GM12892 (cell line): ENCODE data around the gene SYVN1.
A peak's percentile ranks its signal among the peaks of the same experiment; 100 is the strongest.

Experiments
- DNase-seq: peaks from one replicate; pipeline ENCODE4 v3.0.0; 2011; ENCODE audit not compliant: insufficient read length
- FAIRE-seq: peaks from 2 replicates; lab custom pipeline; 2011; peaks lifted over from hg19 to GRCh38; lab: Jason Lieb, UNC
- POLR2A ChIP-seq: IDR thresholded peaks from 2 replicates; pipeline ENCODE4 v1.6.1; 2011; ENCODE audit warnings: low read depth, low read length, control low read depth
- POLR2AphosphoS5 ChIP-seq: IDR thresholded peaks from 2 replicates; pipeline ENCODE4 v1.6.1; 2011; ENCODE audit warnings: low read depth, low read length, control low read depth
- TAF1 ChIP-seq: IDR thresholded peaks from 2 replicates; pipeline ENCODE4 v1.6.1; 2011; ENCODE audit warnings: low read depth, mild to moderate bottlenecking, control low read depth, low read length, borderline replicate concordance

The SYVN1 gene

GRCh38 chr11:65103476-65103875 lies 30.8 kb downstream of the SYVN1 start:
- no peak for DNase-seq
- TF ChIP-seq POLR2AphosphoS5 = no peak
- TF ChIP-seq POLR2A = no peak
- no peak for TF ChIP-seq TAF1
- FAIRE-seq = no peak

DNA sequence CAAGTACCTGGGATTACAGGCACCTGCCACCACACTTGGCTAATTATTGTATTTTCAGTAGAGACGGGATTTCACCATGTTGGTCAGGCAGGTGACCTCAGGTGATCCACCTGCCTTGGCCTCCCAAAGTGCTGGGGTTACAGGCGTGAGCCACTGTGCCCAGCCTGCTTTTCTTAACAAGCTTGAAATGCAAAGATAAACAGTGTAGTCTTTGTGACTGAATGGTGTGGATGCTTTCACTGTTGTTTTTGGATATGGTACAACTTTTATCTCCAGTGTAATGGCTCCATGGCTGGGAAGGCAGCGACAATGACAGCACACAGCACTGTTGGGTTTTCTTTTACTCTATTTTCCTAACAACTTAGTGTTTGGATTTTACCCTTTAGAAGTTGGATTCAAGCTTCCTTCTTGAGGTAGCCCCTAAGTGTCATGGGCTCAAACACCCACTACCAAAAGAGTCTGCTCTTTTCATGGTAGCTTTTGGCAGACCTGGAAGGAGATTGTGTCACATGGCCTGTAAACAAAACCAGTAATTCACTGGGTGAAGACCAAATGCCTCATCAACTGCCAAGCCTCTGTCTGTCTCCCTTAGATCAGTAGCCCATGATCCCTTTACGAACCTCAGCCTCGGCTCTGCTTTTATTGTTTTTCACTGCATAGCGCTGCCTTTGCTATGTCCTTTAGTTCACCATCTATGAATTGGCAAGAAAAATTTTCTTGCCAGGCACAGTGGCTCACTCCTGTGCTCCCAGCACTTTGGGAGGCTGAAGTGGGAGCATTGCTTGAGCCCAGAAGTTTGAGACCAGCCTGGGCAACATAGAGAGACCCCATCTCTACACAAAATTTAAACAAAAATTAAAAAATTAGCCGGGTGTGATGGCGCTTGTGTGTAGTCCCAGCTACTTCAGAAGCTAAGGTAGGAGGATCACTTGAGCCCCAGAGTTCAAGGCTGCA lies 31.9 kb downstream of the SYVN1 start:
- FAIRE-seq = no peak
- no peak for TF ChIP-seq POLR2AphosphoS5
- TF ChIP-seq POLR2A = no peak
- TF ChIP-seq TAF1 = no peak
- no peak for DNase-seq

DNA sequence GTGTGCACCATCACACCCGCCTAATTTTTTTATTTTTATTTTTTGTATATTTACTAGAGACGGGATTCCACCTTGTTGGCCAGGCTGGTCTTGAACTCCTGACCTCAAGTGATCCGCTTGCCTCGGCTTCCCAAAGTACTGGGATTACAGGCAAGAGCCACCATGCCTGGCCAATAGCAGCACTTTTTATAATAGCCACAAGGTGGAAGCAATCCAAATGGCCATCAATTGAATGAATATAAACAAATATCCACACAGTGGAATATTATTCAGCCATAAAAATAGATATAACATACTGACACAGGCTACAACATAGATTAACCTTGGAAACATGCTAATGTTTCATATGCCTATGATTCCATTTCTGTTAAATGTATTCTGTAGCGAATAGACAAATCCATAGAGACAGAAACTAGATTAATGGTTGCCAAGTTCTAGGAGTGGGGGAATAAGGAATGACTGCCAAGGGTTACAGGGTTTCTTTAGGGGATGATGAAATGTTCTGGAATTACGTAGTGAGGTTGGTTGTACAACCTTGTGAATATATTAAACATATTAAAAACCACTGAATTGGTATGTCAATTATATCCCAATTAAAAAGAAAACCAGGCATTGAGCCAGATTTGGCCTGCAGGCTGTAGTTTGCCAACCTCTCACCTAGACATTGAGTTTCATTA lies 33.5 kb downstream of the SYVN1 start:
- no peak for TF ChIP-seq POLR2A
- no peak for TF ChIP-seq TAF1
- TF ChIP-seq POLR2AphosphoS5 = no peak
- DNase-seq (no peak), FAIRE-seq (peak; percentile 40)

- FAIRE-seq (no peak), DNase-seq (no peak)
- TF ChIP-seq POLR2AphosphoS5 (no peak), TAF1 (no peak), POLR2A (no peak)
Measured at GRCh38 chr11:65096926-65097325, 37.4 kb downstream of the SYVN1 start.

DNA sequence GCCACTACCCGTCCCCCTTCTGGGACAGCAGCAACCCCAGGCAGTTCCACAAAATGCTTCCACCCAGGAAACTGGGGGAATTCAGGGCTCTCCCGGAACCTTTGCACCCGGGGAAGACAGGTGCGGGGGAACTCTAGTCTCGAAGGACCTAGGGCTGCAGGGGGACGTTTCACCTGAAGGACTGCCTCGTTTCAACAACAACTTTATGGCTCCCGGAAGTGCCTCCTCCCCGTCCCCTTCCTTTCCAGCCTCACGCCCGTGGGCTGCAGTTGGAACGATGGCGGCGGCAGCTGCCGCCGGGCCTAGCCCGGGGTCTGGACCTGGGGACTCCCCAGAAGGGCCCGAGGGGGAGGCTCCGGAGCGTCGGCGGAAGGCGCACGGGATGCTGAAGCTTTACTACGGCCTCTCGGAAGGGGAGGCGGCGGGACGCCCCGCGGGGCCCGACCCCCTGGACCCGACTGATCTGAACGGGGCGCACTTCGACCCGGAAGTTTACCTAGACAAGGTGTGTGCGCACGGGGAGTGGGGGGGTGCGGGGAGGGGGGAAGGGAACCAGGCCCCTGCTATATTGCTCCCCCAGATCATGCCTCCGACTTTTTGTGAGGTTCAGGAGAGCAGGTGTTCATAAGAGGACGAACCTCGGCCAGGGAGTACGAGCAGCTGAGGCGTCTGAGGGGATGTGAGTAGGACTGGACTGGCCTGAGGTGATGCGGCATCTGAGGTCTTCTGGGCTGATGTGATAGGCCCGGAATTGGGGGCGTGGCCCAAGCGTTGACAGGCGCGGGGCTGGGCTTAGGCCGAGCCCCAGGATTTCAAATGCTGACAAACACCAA lies 38.1 kb downstream of the SYVN1 start, which contains the start of gene VPS51:
VPS51 (plus strand) TSS at position 241 of the 833 bp plus-strand sequence; CDS start at position 278, 37 bp downstream.
- TF ChIP-seq TAF1 (peak; percentile 97), POLR2AphosphoS5 (peak; percentile 97), POLR2A (peak; percentile 95)
- DNase-seq = peak; percentile 95
- peak; percentile 99 for FAIRE-seq

DNA sequence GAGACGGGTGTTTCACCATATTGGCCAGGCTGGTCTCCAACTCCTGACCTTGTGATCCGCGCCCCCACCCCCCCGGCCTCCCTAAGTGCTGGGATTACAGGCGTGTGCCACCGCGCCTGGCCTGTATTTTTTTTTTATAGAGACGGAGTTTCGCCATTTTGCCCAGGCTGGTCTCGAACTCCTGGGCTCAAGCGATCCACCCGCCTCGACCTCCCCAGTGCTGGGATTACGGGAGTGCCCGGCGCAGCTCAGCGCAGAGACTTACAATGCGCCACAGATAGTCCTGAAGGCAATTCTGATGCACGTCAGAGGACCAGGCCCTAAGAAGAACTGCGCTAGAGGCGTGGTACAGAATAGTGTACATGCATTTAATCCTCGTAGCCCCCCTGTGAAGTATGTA lies 38.9 kb downstream of the SYVN1 start:
- FAIRE-seq (no peak), DNase-seq (no peak)
- TF ChIP-seq POLR2A (no peak), TAF1 (no peak)

DNA sequence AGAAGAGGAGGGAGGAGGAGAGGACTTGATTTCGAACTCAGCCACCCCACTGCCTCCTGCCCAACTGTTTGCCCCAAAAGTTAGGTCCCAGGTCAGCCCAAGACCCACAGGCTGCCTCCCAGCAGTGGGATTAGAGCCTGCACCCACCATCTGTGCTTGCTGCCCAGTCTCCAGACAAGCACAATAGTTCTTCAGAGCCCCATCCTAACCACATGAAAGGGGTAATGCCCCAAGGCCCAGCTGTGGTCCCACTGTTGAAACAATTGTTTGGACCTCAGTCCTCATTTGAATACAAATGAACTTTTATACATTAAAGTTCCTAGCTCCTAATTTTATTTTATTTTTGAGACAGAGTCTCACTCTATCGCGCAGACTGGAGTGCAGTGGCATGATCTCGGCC lies 43.7 kb downstream of the SYVN1 start:
- FAIRE-seq (no peak), DNase-seq (no peak)
- TF ChIP-seq POLR2AphosphoS5 (peak; percentile 28; the same call in 1 of the 2 replicates), TAF1 (no peak), POLR2A (0 out of 2 replicates have a peak, but pooled peaks have one; percentile 34)

GRCh38 chr11:65089621-65090020 lies 44.7 kb downstream of the SYVN1 start:
- no peak for TF ChIP-seq TAF1
- TF ChIP-seq POLR2AphosphoS5 = no peak
- no peak for TF ChIP-seq POLR2A
- no peak for FAIRE-seq
- DNase-seq = no peak

- no peak for FAIRE-seq
Measured at GRCh38 chr11:65087827-65088226, 46.5 kb downstream of the SYVN1 start.

DNA sequence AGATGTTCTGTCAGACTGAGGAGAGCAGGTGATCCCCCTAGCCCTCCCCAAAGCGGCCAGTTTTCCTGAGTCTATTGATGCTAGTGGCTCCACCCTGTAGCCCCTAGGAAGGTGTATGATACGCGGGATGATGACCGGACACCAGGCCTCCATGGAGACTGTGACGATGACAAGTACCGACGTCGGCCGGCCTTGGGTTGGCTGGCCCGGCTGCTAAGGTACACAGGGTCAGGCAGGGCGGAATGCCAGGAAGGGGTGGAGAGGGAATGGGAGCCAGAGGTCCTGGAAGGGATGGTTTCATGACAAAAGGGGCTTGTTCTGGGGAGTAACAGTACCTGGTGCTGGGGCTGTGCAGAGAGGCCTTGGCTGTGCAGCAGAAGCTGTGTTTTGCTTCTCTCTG lies 47.1 kb downstream of the SYVN1 start:
- TF ChIP-seq POLR2A (no peak), TAF1 (no peak), POLR2AphosphoS5 (no peak)
- FAIRE-seq (no peak), DNase-seq (no peak)

More at GRCh38 chr11:65087827-65088226, 46.5 kb downstream of the SYVN1 start:
- DNase-seq = no peak
- no peak for TF ChIP-seq POLR2AphosphoS5
- TF ChIP-seq TAF1 = no peak
- no peak for TF ChIP-seq POLR2A

DNA sequence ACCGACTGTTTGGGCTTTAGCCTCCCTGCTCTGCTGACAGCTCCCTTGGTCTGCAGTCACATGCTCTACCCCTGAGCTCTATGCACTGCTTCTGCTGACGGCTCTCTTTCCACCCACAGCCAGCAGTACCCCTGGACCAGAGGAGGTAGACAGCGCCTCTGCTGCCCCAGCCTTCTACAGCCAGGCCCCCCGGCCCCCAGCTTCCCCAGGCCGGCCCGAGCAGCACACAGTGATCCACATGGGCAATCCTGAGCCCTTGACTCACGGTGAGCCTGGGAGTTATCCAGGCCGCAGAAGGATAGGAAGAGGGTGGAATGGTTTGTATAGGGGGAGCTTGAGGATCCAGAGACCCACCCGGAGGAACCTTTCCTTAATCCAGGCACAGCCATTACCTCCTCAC lies 47.5 kb downstream of the SYVN1 start:
- no peak for TF ChIP-seq POLR2AphosphoS5
- no peak for TF ChIP-seq POLR2A
- TF ChIP-seq TAF1 = no peak
- DNase-seq = no peak
- no peak for FAIRE-seq

DNA sequence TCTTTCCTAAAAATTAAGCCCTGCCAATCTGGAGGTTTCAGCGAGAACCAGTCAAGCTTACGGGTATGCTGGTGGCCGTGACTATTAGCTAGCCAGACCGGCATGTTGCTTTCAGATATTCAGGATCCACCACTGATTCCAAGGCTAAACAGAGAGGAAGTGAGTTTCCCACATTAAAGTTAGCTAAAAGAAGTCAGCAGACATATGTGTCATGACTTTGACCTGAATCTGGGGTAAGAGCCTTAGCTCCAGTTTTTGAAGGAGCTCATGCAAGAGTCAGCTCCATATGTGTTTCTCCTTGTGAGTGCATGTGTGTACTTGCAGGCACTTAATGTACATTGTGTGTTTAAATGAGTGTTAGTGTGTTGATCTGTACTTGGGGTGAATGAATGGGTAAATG lies 48.9 kb downstream of the SYVN1 start:
- no peak for TF ChIP-seq POLR2AphosphoS5
- DNase-seq = no peak
- no peak for FAIRE-seq
